Measurements from ENCODE around the gene LRFN2. TPM values are rescaled to one million over a fixed set of nuclear protein-coding genes. Genes with fewer than 3 reads are reported as not detected.
A peak's percentile ranks its signal among the peaks of the same experiment; 100 is the strongest.

The LRFN2 gene
- polyA plus RNA-seq, 1 of the 3 experiments (the other 2 are of a cell fraction), result 0.02 TPM

DNA sequence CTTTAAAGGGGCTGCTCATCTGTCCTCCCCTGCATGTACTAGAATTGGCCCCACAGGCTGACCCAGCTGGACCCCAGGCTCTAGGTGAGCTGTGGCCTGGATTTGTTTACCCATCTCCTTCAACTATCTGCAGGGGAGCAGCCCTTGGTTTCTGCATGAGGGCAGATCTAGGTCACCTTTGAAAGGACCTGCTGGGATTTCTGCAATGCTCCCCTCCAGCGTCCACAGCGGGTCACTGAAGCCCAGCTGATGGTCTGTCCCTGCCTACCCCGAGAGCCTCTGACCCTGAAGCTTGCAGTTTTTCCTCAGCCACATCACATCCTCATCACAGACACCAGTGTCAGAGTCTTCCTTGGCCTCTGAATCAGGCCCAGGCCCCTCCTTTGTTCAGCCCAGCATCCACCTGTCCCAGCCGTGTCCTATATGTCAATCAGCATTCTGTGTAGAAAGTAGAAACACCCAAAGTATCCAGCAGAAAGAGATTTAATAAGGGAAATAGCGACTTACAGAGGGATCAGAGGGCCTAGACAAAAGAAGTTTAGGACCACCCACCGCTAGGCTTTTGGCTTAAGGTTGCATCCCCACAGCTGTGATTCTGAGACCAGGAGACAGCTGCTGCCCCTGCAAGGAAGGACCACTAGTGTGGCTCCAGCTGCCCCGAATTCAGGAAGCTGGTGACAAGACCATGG is 243.1 kb downstream of the LRFN2 start:
- Histone ChIP-seq H4K20me1 (ENCODE audit: insufficient read depth) (no peaks in the 10 kb centered on the region), H3K9ac (no peak overlapping the region), H3F3A (replicated peaks; ENCODE audit: insufficient read depth) (no peaks in the 10 kb centered on the region), H3K36me3 (replicated peaks in 1 of 2; ENCODE audit: control insufficient read depth in 1 of 2, insufficient read depth in 2 of 2, low read length in 1 of 2) (no peaks in the 10 kb centered on the region), H2AFZ (ENCODE audit: low read depth) (no peak overlapping the region), H3K27ac (ENCODE audit: low read depth in 2 of 2, low read length in 1 of 2) (no peak overlapping the region; a peak in 1 of 4 replicates), H3K79me2 (ENCODE audit: insufficient read depth) (no peaks in the 10 kb centered on the region), H3K4me2 (no peak overlapping the region), H3K27me3 (ENCODE audit: insufficient read depth) (no peaks in the 10 kb centered on the region), H3K9me2 (no peaks in the 10 kb centered on the region), H3K4me1 (ENCODE audit: control insufficient read depth in 1 of 2, insufficient read depth in 2 of 2, low read depth in 1 of 2, low read length in 1 of 2) (peaks cover 0 to 67% of the 10 kb centered on the region in 2 experiments; a peak in 1 of 4 replicates), H3K9me3 (no peaks in the 10 kb centered on the region), H3K4me3 (ENCODE audit: low read depth in 2 of 2, low read length in 1 of 2) (no peak overlapping the region)
- 66% methylated on average over 5 of the region's 7 CpGs for WGBS (ENCODE audit: low lambda C conversion rate)
- TF ChIP-seq FOXJ3 (CRISPR knock-in tag; IDR thresholded peaks at IDR 0.05) (no peak), SIN3A (IDR thresholded peaks at IDR 0.05; ENCODE audit: borderline replicate concordance, low read depth, low read length) (no peak), YY1 (IDR thresholded peaks at IDR 0.05; ENCODE audit: low read depth) (no peak)
- TF ChIP-seq, protein P1, sequence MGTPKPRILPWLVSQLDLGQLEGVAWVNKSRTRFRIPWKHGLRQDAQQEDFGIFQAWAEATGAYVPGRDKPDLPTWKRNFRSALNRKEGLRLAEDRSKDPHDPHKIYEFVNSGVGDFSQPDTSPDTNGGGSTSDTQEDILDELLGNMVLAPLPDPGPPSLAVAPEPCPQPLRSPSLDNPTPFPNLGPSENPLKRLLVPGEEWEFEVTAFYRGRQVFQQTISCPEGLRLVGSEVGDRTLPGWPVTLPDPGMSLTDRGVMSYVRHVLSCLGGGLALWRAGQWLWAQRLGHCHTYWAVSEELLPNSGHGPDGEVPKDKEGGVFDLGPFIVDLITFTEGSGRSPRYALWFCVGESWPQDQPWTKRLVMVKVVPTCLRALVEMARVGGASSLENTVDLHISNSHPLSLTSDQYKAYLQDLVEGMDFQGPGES (IDR thresholded peaks at IDR 0.05; ENCODE audit: low read depth, low read length), result no peak
- peak; percentile 12 for DNase-seq
- ChIA-PET POLR2A (no interaction called here), CTCF (interaction anchor here (0.9 to 3.6 kb wide), 6 partner anchors 8 to 244 kb away, joined by 3 to 16 read pairs (median 3); no protein-coding TSS in a partner anchor)

DNA sequence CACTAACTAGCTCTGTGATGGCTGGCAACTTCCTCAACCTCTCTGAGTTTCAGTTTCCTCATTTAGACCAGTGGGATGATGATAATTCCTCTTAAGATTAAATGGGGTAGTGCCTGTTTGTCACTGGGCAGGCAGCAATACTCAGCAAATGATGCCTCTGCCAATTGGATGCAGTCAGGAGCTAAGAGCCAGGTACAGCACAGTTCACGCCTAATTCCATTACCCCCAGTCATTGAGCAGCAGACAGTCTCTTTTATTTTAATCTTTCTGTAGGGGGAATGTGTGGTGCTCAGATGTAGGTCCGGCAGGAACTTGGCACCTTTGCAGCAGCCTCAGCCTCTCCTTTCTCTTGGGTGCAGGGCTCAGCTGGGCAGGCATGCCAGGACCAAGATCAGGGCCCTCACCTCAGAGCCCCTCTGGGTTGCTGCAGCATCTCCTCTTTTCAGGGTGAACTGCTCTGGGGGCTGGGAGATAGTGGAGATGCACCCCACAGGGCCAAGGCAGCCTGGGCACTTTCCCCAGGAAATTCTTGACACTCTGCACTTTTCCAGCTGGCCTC is 243.8 kb downstream of the LRFN2 start:
- WGBS (ENCODE audit: low lambda C conversion rate), result 44% methylated on average over 1 of the region's 2 CpGs
- Histone ChIP-seq H3K9me2 (no peaks in the 10 kb centered on the region), H3K4me2 (no peak overlapping the region), H3K4me1 (ENCODE audit: control insufficient read depth in 1 of 2, insufficient read depth in 2 of 2, low read depth in 1 of 2, low read length in 1 of 2) (peaks cover 0 to 61% of the 10 kb centered on the region in 2 experiments; a peak in 1 of 4 replicates), H3K27me3 (ENCODE audit: insufficient read depth) (no peaks in the 10 kb centered on the region), H3K4me3 (ENCODE audit: low read depth in 2 of 2, low read length in 1 of 2) (no peak overlapping the region), H3K9me3 (no peaks in the 10 kb centered on the region), H2AFZ (ENCODE audit: low read depth) (no peak overlapping the region), H4K20me1 (ENCODE audit: insufficient read depth) (no peaks in the 10 kb centered on the region), H3K27ac (ENCODE audit: low read depth in 2 of 2, low read length in 1 of 2) (no peak overlapping the region; a peak in 1 of 4 replicates), H3K36me3 (replicated peaks in 1 of 2; ENCODE audit: control insufficient read depth in 1 of 2, insufficient read depth in 2 of 2, low read length in 1 of 2) (no peaks in the 10 kb centered on the region), H3K9ac (no peak overlapping the region), H3F3A (replicated peaks; ENCODE audit: insufficient read depth) (no peaks in the 10 kb centered on the region), H3K79me2 (ENCODE audit: insufficient read depth) (no peaks in the 10 kb centered on the region)
- TF ChIP-seq, protein P2, sequence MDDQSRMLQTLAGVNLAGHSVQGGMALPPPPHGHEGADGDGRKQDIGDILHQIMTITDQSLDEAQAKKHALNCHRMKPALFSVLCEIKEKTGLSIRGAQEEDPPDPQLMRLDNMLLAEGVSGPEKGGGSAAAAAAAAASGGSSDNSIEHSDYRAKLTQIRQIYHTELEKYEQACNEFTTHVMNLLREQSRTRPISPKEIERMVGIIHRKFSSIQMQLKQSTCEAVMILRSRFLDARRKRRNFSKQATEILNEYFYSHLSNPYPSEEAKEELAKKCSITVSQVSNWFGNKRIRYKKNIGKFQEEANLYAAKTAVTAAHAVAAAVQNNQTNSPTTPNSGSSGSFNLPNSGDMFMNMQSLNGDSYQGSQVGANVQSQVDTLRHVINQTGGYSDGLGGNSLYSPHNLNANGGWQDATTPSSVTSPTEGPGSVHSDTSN (IDR thresholded peaks at IDR 0.05), result no peak
- TF ChIP-seq CHD2 (IDR thresholded peaks at IDR 0.05; ENCODE audit: low read length, partially characterized antibody) (no peak), GABPA (IDR thresholded peaks at IDR 0.05; ENCODE audit: low read depth) (no peak), RFX5 (IDR thresholded peaks at IDR 0.05; ENCODE audit: low read length) (no peak)
- ChIA-PET CTCF (interaction anchor here (0.9 to 3.6 kb wide), 7 partner anchors 9 to 245 kb away, joined by 3 to 16 read pairs (median 4); no protein-coding TSS in a partner anchor), POLR2A (no interaction called here)
- DNase-seq, result peak; percentile 4
